Measurements from ENCODE around the gene MRPL44.

The MRPL44 gene

GRCh38 chr2:223928113-223929006 is 28.9 kb upstream of the MRPL44 start:
- no peak for TF ChIP-seq CTCF (IDR thresholded peaks at IDR 0.05; ENCODE audit: insufficient read depth, low read depth, low read length, missing control alignments)
- no peak for DNase-seq (ENCODE audit: low read depth)

GRCh38 chr2:223929571-223930102 is 27.6 kb upstream of the MRPL44 start:
- H3K4me3 ChIP-seq (ENCODE audit: low read length), result no peak overlapping the region
- no peak for TF ChIP-seq CTCF (IDR thresholded peaks at IDR 0.05; ENCODE audit: insufficient read depth, low read depth, low read length, missing control alignments)
- no peak for DNase-seq (ENCODE audit: low read depth)

More at GRCh38 chr2:223928113-223929006, 28.9 kb upstream of the MRPL44 start:
- no peak overlapping the region for H3K4me3 ChIP-seq (ENCODE audit: low read length)

- no peak overlapping the region for H3K4me3 ChIP-seq (ENCODE audit: low read length)
- no peak for TF ChIP-seq CTCF (IDR thresholded peaks at IDR 0.05; ENCODE audit: insufficient read depth, low read depth, low read length, missing control alignments)
Measured at GRCh38 chr2:223930103-223930976, 26.9 kb upstream of the MRPL44 start.

GRCh38 chr2:223932816-223933800 is 24.2 kb upstream of the MRPL44 start:
- DNase-seq (ENCODE audit: low read depth), result no peak
- TF ChIP-seq CTCF (IDR thresholded peaks at IDR 0.05; ENCODE audit: insufficient read depth, low read depth, low read length, missing control alignments), result no peak
- no peak overlapping the region for H3K4me3 ChIP-seq (ENCODE audit: low read length)

More at GRCh38 chr2:223930103-223930976, 26.9 kb upstream of the MRPL44 start:
- no peak for DNase-seq (ENCODE audit: low read depth)

DNA sequence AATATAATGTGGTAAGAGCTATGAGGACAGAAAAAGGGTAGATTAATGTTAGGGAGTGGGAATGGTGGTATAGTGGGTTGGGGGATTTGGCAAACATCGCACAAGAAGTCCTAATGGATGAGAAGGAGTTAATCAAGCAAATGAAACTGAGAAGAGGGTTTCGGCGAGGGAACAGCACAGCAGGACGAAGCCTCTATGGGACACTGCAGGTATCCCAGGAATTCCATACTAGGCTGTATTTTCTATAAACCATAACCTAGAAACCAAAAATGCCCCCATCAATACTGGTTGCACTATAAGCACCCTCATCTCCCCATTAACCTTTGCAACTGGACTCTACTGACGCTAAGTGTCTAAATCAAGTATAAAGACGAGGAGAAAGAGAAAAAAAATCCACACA is 22.4 kb upstream of the MRPL44 start:
- no peak for TF ChIP-seq CTCF (IDR thresholded peaks at IDR 0.05; ENCODE audit: insufficient read depth, low read depth, low read length, missing control alignments)
- H3K4me3 ChIP-seq (ENCODE audit: low read length), result no peak overlapping the region
- DNase-seq (ENCODE audit: low read depth), result no peak
